PFSK-1 (cell line): ENCODE results near the gene KLHL26.

Source experiments
- FOXP2 ChIP-seq: optimal IDR thresholded peaks from 2 replicates; pipeline ENCODE3; 2011; ENCODE audit warnings: borderline replicate concordance, control low read depth, inconsistent platforms; ENCODE audit not compliant: insufficient read depth; ENCODE audit errors: extremely low read length, extremely low read depth
- POLR2AphosphoS5 ChIP-seq: IDR thresholded peaks from 2 replicates; pipeline ENCODE4 v1.6.1; 2012; ENCODE audit warnings: low read depth, mild to moderate bottlenecking, control low read depth, low read length, moderate library complexity
- SIN3A ChIP-seq: IDR thresholded peaks from 2 replicates; pipeline ENCODE4 v1.6.1; 2012; ENCODE audit warnings: mild to moderate bottlenecking, low read length, moderate library complexity, borderline replicate concordance; ENCODE audit not compliant: insufficient read depth
- TAF1 ChIP-seq: IDR thresholded peaks from 2 replicates; pipeline ENCODE4 v1.6.1; 2012; ENCODE audit warnings: low read length, control low read depth, borderline replicate concordance; ENCODE audit not compliant: insufficient read depth
- TF ChIP-seq, protein P1 (sequence below), 2 experiments: IDR thresholded peaks; 2 replicates each; pipeline versions ENCODE4 v1.6.1 to v1.8.0; 2011 to 2012; ENCODE audit warnings: low read depth in 2 of 2, low read length in 2 of 2, control low read depth in 1 of 2, inconsistent platforms in 1 of 2, mild to moderate bottlenecking in 1 of 2, moderate library complexity in 1 of 2; ENCODE audit not compliant: insufficient read depth in 1 of 2

Gene KLHL26

DNA sequence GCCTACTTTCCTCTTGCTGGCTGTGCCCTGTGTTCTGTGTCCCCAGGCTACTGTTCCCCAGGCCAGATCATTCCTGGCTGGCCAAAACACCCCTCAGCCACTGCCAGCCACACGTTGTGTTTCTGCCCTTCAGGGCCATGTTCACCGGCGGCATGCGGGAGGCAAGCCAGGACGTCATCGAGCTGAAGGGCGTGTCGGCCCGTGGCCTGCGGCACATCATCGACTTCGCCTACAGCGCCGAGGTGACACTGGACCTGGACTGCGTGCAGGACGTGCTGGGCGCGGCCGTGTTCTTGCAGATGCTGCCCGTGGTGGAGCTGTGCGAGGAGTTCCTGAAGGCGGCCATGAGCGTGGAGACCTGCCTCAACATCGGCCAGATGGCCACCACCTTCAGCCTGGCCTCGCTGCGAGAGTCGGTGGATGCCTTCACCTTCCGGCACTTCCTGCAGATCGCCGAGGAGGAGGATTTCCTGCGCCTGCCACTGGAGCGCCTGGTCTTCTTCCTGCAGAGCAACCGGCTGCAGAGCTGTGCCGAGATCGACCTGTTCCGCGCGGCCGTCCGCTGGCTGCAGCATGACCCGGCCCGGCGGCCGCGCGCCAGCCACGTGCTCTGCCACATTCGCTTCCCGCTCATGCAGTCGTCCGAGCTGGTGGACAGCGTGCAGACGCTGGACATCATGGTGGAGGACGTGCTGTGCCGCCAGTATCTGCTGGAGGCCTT lies 30.9 kb downstream of the KLHL26 start:
- TF ChIP-seq POLR2AphosphoS5 (no peak), FOXP2 (no peak), SIN3A (no peak), TAF1 (no peak)
- TF ChIP-seq, protein P1, sequence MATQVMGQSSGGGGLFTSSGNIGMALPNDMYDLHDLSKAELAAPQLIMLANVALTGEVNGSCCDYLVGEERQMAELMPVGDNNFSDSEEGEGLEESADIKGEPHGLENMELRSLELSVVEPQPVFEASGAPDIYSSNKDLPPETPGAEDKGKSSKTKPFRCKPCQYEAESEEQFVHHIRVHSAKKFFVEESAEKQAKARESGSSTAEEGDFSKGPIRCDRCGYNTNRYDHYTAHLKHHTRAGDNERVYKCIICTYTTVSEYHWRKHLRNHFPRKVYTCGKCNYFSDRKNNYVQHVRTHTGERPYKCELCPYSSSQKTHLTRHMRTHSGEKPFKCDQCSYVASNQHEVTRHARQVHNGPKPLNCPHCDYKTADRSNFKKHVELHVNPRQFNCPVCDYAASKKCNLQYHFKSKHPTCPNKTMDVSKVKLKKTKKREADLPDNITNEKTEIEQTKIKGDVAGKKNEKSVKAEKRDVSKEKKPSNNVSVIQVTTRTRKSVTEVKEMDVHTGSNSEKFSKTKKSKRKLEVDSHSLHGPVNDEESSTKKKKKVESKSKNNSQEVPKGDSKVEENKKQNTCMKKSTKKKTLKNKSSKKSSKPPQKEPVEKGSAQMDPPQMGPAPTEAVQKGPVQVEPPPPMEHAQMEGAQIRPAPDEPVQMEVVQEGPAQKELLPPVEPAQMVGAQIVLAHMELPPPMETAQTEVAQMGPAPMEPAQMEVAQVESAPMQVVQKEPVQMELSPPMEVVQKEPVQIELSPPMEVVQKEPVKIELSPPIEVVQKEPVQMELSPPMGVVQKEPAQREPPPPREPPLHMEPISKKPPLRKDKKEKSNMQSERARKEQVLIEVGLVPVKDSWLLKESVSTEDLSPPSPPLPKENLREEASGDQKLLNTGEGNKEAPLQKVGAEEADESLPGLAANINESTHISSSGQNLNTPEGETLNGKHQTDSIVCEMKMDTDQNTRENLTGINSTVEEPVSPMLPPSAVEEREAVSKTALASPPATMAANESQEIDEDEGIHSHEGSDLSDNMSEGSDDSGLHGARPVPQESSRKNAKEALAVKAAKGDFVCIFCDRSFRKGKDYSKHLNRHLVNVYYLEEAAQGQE (IDR thresholded peaks at IDR 0.05; ENCODE audit: insufficient read depth in 1 of 2, low read depth in 2 of 2, low read length in 2 of 2): no peak

DNA sequence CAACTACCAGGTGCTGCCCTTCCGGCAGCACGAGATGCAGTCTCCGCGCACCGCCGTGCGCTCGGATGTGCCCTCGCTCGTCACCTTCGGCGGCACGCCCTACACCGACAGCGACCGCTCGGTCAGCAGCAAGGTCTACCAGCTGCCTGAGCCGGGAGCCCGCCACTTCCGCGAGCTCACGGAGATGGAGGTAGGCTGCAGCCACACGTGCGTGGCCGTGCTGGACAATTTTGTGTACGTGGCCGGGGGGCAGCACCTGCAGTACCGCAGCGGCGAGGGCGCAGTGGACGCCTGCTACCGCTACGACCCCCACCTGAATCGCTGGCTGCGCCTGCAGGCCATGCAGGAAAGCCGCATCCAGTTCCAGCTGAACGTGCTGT lies 31.4 kb downstream of the KLHL26 start:
- TF ChIP-seq, protein P1 (IDR thresholded peaks at IDR 0.05; ENCODE audit: insufficient read depth in 1 of 2, low read depth in 2 of 2, low read length in 2 of 2): no peak
- TF ChIP-seq FOXP2 (no peak), TAF1 (no peak), SIN3A (no peak), POLR2AphosphoS5 (no peak)

DNA sequence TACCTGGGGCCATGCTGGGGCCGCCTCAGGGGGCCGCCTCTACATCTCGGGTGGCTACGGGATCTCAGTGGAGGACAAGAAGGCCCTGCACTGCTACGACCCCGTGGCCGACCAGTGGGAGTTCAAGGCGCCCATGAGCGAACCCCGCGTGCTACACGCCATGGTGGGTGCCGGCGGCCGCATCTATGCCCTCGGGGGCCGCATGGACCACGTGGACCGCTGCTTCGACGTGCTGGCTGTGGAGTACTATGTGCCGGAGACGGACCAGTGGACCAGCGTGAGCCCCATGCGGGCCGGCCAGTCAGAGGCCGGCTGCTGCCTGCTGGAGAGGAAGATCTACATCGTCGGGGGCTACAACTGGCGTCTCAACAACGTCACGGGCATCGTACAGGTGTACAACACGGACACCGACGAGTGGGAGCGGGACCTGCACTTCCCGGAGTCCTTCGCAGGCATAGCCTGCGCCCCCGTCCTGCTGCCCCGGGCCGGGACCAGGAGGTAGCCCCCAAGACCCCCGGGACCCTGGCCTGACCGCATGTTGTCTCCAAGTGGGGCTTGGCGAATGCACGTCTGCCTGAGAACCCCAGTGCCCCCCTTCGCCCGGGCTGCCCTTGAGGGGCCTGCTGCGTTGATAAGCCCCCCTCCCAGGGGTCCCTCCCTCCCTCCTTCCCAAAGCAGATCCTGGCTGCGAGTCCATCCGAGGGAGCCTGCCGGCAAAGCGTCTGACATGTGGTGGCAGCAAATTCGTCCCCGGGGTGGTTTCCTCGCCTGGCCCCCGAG lies 32.1 kb downstream of the KLHL26 start:
- no peak for TF ChIP-seq SIN3A
- no peak for TF ChIP-seq TAF1
- TF ChIP-seq POLR2AphosphoS5: no peak

DNA sequence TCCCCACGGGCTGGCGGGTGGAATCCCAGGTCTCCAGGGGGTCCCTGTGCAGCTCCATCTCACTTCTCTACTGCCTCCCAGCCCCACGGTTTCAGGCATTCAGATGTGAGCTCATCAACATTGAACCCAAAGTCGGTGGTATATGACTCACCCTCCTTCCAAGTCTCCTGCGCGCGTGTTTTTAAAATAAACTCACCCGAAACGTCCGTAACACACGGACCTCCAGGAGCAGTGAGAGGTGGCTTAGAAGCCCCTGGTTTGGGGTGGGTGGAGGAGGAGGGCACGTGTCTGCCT lies 32.6 kb downstream of the KLHL26 start:
- TF ChIP-seq SIN3A (no peak), FOXP2 (no peak), POLR2AphosphoS5 (no peak)
- TF ChIP-seq, protein P1 (IDR thresholded peaks at IDR 0.05; ENCODE audit: insufficient read depth in 1 of 2, low read depth in 2 of 2, low read length in 2 of 2): no peak

DNA sequence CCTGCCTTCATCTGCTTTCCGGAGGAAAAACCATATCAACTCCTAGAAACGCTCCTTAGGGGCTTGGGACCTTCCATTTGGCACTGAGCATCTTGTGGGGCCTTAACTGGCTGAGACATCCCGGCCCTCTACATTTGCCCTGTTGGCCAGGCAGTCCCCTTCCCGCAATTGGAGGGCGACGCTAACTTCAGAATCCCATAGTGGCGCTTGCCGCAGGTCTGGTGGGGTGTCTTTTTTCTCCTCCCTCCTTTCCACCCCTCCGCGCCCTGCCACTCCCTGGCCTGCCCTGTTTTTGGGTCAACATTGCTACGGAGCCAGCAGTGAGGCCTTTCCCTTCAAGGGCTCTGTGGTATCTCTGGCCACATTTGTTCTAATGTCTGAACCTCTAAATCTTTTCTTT lies 33.1 kb downstream of the KLHL26 start:
- TF ChIP-seq POLR2AphosphoS5 (no peak), FOXP2 (no peak)

DNA sequence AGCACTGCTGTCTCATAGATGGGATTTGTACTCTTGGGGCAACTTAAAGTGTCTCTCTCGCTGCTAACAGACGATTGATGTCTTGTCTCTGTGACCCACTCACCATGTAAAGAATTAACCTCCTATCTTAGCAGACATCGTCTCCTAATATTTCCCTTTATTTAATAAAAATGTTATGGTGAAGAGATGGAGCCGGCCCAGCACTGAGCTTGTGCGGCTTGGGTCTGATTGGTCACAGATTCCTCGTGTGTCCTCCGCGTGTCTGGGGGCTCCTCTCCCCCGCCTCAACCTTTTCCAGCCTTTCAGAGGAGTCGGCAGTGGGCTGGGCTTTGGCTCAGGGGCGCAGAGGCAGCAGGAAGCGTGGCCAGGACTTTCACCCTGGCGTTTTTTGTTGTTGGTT lies 33.5 kb downstream of the KLHL26 start:
- TF ChIP-seq TAF1: no peak
